Loucy (cell line): ENCODE measurements around the gene JARID2.
"Not testable (repeated sequence)": the region's sequence is repeated elsewhere in the genome, so short reads cannot be mapped to it uniquely, and the experiment has no call there.

Experiments
- H2AFZ ChIP-seq: fragments of 200-600 bp; sonication (generic); 2 replicates; pipeline ENCODE4 v1.6.0; 2016; ENCODE audit warnings: antibody characterized with exemption, mild to moderate bottlenecking, low read length, moderate library complexity
- H3F3A ChIP-seq: fragments of 200-600 bp; 2 replicates; pipeline ENCODE4 v1.6.0; 2016; ENCODE audit warnings: antibody characterized with exemption, low read depth, mild to moderate bottlenecking
- H3K27me3 ChIP-seq: fragments of 200-600 bp; sonication (generic); 2 replicates; pipeline ENCODE4 v1.6.1; 2014; ENCODE audit warnings: low read length, mild to moderate bottlenecking; ENCODE audit not compliant: insufficient read depth, poor library complexity, severe bottlenecking
- H3K36me3 ChIP-seq: fragments of 200-600 bp; sonication (generic); 2 replicates; pipeline ENCODE4 v1.6.1; 2016; ENCODE audit warnings: low read length; ENCODE audit not compliant: insufficient read depth
- H3K4me1 ChIP-seq: fragments of 200-600 bp; sonication (generic); 2 replicates; pipeline ENCODE4 v1.5.1; 2014; ENCODE audit warnings: low read length, mild to moderate bottlenecking; ENCODE audit not compliant: insufficient read depth, poor library complexity, severe bottlenecking
- H3K4me2 ChIP-seq: fragments of 200-600 bp; sonication (generic); 2 replicates; pipeline ENCODE4 v1.6.0; 2014; ENCODE audit warnings: antibody characterized with exemption, low read length, low read depth, mild to moderate bottlenecking; ENCODE audit not compliant: poor library complexity, severe bottlenecking
- H3K4me3 ChIP-seq: fragments of 200-600 bp; sonication (generic); 2 replicates; pipeline ENCODE4 v1.5.1; 2014; ENCODE audit warnings: low read length, mild to moderate bottlenecking, mixed read lengths; ENCODE audit not compliant: poor library complexity, severe bottlenecking
- H3K79me2 ChIP-seq: fragments of 200-600 bp; sonication (generic); 2 replicates; pipeline ENCODE4 v1.6.1; 2014; ENCODE audit warnings: low read length; ENCODE audit not compliant: insufficient read depth
- H3K9ac ChIP-seq: fragments of 200-600 bp; sonication (generic); 2 replicates; pipeline ENCODE4 v1.6.0; 2014; ENCODE audit warnings: mild to moderate bottlenecking, low read depth, low read length, moderate library complexity; ENCODE audit not compliant: poor library complexity, severe bottlenecking
- H3K9me2 ChIP-seq: fragments of 200-600 bp; sonication (generic); replicated peaks from 2 replicates; pipeline ENCODE4 v1.6.1; 2016; ENCODE audit warnings: low read depth, low read length, mixed read lengths
- H3K9me3 ChIP-seq: fragments of 200-600 bp; sonication (generic); 2 replicates; pipeline ENCODE4 v1.6.1; 2014; ENCODE audit warnings: mild to moderate bottlenecking, antibody characterized with exemption, low read length, low read depth; ENCODE audit not compliant: insufficient read depth
- H4K20me1 ChIP-seq: fragments of 200-600 bp; sonication (generic); 2 replicates; pipeline ENCODE4 v1.6.0; 2014; ENCODE audit warnings: antibody characterized with exemption, low read length, mild to moderate bottlenecking; ENCODE audit not compliant: insufficient read depth, poor library complexity, severe bottlenecking
- CTCF ChIP-seq: fragments of 200-600 bp; sonication (generic); conservative IDR thresholded peaks from 2 replicates; pipeline ENCODE4 v1.5.1; 2014; ENCODE audit warnings: mild to moderate bottlenecking, antibody characterized with exemption, low read length
- EZH2phosphoT487 ChIP-seq: fragments of 200-600 bp; IDR thresholded peaks from 2 replicates; pipeline ENCODE4 v1.6.1; 2018; ENCODE audit warnings: antibody characterized with exemption, mild to moderate bottlenecking, moderate library complexity, borderline replicate concordance

Gene JARID2

DNA sequence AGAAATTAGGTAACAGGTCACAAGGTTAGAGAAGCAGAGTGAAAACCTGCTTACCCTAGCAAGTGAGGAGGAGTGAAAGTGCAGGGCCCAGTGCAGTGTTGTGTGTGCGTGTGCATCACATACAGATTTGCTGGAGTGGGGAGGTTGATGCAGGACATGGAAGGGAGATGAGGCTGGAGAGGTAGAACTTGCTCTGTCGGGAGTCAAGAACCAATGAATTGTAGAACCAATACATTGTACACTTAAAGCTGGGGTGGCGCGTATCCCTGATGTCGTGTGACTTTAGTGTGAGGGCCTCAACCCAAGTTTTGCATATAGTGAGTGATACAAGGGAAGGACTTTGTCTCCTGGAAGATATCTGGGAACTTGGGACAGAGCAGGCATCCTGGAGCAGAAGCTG, 48.6 kb downstream of the JARID2 start:
- Histone ChIP-seq H3K9ac (peak overlapping the region; percentile 26), H4K20me1 (peaks cover 81% of the 10 kb centered on the region), H3K9me3 (no peaks in the 10 kb centered on the region), H2AFZ (no peak overlapping the region), H3K36me3 (peaks cover 31% of the 10 kb centered on the region; the same call in 1 of the 2 replicates), H3F3A (peaks cover 31% of the 10 kb centered on the region), H3K9me2 (no peaks in the 10 kb centered on the region), H3K27me3 (no peaks in the 10 kb centered on the region), H3K4me1 (peaks cover 85% of the 10 kb centered on the region), H3K4me2 (peak overlapping the region; percentile 9), H3K79me2 (peaks cover 99% of the 10 kb centered on the region), H3K4me3 (no peak overlapping the region)
- TF ChIP-seq EZH2phosphoT487: no peak
- TF ChIP-seq CTCF: no peak

DNA sequence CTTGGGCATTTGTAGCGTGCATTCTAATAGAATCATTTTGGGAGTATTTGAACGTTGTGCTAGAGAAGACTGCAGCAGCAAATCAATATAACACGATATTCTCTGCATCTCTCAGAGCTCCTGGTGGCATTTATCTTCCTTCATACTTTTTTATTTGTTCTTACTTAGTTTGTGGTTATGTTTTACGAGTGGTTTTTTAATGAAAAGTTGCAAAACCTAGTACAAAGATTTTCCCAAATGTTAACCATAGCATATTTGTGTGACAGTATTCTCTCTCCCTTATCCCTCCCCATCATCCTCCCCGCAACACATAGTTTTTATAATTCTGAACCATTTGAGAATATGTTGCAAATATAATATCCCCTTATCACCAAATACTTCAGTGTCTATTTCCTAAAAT, 50.4 kb downstream of the JARID2 start:
- peak overlapping the region; percentile 77 for H3K4me2 ChIP-seq
- H2AFZ ChIP-seq: no peak overlapping the region
- no peaks in the 10 kb centered on the region for H3K27me3 ChIP-seq
- peaks cover 18% of the 10 kb centered on the region; the same call in 1 of the 2 replicates for H3K36me3 ChIP-seq
- H4K20me1 ChIP-seq: peaks cover 74% of the 10 kb centered on the region
- no peak for TF ChIP-seq EZH2phosphoT487
- no peak for TF ChIP-seq CTCF
- peaks cover 97% of the 10 kb centered on the region for H3K79me2 ChIP-seq
- no peaks in the 10 kb centered on the region for H3K9me2 ChIP-seq
- peak overlapping the region; percentile 65 for H3K9ac ChIP-seq
- H3K4me1 ChIP-seq: peaks cover 90% of the 10 kb centered on the region
- H3K4me3 ChIP-seq: peak overlapping the region; percentile 47
- H3F3A ChIP-seq: peaks cover 37% of the 10 kb centered on the region
- no peaks in the 10 kb centered on the region for H3K9me3 ChIP-seq

- H3K4me1 ChIP-seq: peaks cover 90% of the 10 kb centered on the region
- H2AFZ ChIP-seq: no peak overlapping the region
- H3K36me3 ChIP-seq: peaks cover 21% of the 10 kb centered on the region; the same call in 1 of the 2 replicates
- H3F3A ChIP-seq: peaks cover 37% of the 10 kb centered on the region
- peak overlapping the region; percentile 74 for H3K9ac ChIP-seq
- no peaks in the 10 kb centered on the region for H3K9me3 ChIP-seq
- H3K9me2 ChIP-seq: no peaks in the 10 kb centered on the region
- peak overlapping the region; percentile 77 for H3K4me2 ChIP-seq
- H4K20me1 ChIP-seq: peaks cover 74% of the 10 kb centered on the region
- no peaks in the 10 kb centered on the region for H3K27me3 ChIP-seq
- peaks cover 97% of the 10 kb centered on the region for H3K79me2 ChIP-seq
- peak overlapping the region; percentile 47 for H3K4me3 ChIP-seq
- TF ChIP-seq CTCF (no peak), EZH2phosphoT487 (no peak)
Measured at GRCh38 chr6:15296735-15297134, 50.9 kb downstream of the JARID2 start.

GRCh38 chr6:15297167-15297566, 51.3 kb downstream of the JARID2 start:
- Histone ChIP-seq H3F3A (peaks cover 37% of the 10 kb centered on the region), H4K20me1 (peaks cover 73% of the 10 kb centered on the region), H3K79me2 (peaks cover 97% of the 10 kb centered on the region), H3K4me2 (peak overlapping the region; percentile 77), H3K36me3 (peaks cover 22% of the 10 kb centered on the region; the same call in 1 of the 2 replicates), H3K4me1 (peaks cover 93% of the 10 kb centered on the region), H3K4me3 (peak overlapping the region; percentile 47), H3K9ac (peak overlapping the region; percentile 74)
- H2AFZ ChIP-seq, H3K9me3 ChIP-seq, H3K27me3 ChIP-seq, H3K9me2 ChIP-seq: not testable (repeated sequence)
